T-cell (primary cell): ENCODE measurements around the gene NRF1. TPM values are rescaled to one million over a fixed set of nuclear protein-coding genes. Genes with fewer than 3 reads are reported as not detected.

Source experiments
- ATAC-seq, 4 experiments: fragments of 200-7000 bp in 3 of 4; fragments of 150-1000 bp in 1 of 4; cut with Tn5 transposase; replicated peaks in 1 of 4; 1 replicate in 3 of 4; 2 replicates in 1 of 4; pipeline ENCODE4 v1.10.0; 2021; ENCODE audit warnings: moderate library complexity in 3 of 4, mild to moderate bottlenecking in 2 of 4, moderate number of reproducible peaks in 1 of 4
- CTCF ChIA-PET, 2 donors: fragments of 300-600 bp; sonication (Branson Sonifier 250); formaldehyde crosslinking; loops; one replicate each; lab custom pipeline; 2022; ENCODE audit warnings: antibody characterized with exemption in 2 of 2; lab: Charles Lee
- POLR2A ChIA-PET, 2 donors: fragments of 300-600 bp; sonication (Branson Sonifier 250); formaldehyde crosslinking; loops; one replicate each; lab custom pipeline; 2022; ENCODE audit warnings: antibody characterized with exemption in 2 of 2; lab: Charles Lee
- DNase-seq, 35 experiments: peaks; one replicate each; pipeline versions ENCODE4 v3.0.0 to v3.0.0-alpha.2; 2013 to 2023
- H3K27ac ChIP-seq: one replicate; pipeline ENCODE4 v1.5.1; 2013; ENCODE audit warnings: low read length
- H3K27me3 ChIP-seq, 2 experiments: replicated peaks in 1 of 2; 1 replicate in 1 of 2; 2 replicates in 1 of 2; pipeline versions ENCODE4 v1.6.1 to v1.7.0; 2013; ENCODE audit warnings: low read length in 1 of 2, mixed read lengths in 1 of 2; ENCODE audit not compliant: control insufficient read depth in 2 of 2, insufficient read depth in 2 of 2; ENCODE audit errors: extremely low read depth in 1 of 2
- H3K36me3 ChIP-seq, 2 donors: 1 replicate in 1 of 2; 2 replicates in 1 of 2; pipeline versions ENCODE4 v1.6.1 to v1.7.0; 2013; ENCODE audit warnings: low read length in 1 of 2; ENCODE audit not compliant: control insufficient read depth in 2 of 2, insufficient read depth in 1 of 2; ENCODE audit errors: extremely low read depth in 1 of 2
- H3K4me1 ChIP-seq, 2 experiments: 1 replicate in 1 of 2; 2 replicates in 1 of 2; pipeline versions ENCODE4 v1.6.1 to v1.7.0; 2013; ENCODE audit warnings: low read length in 2 of 2, mixed read lengths in 1 of 2; ENCODE audit not compliant: insufficient read depth in 2 of 2, control insufficient read depth in 1 of 2; ENCODE audit errors: extremely low read depth in 1 of 2
- H3K4me3 ChIP-seq, 2 donors: 1 replicate in 1 of 2; 2 replicates in 1 of 2; pipeline versions ENCODE4 v1.5.1 to v1.7.0; 2013; ENCODE audit warnings: mild to moderate bottlenecking in 2 of 2, low read length in 1 of 2, moderate library complexity in 1 of 2; ENCODE audit not compliant: control insufficient read depth in 1 of 2; ENCODE audit errors: extremely low read depth in 1 of 2
- H3K9me3 ChIP-seq: 2 replicates; pipeline ENCODE4 v1.7.0; 2013
- H3K27ac Mint-ChIP-seq, 2 donors: one replicate each; pipeline ENCODE4 v1.8.0; 2020 to 2021; ENCODE audit warnings: mild to moderate bottlenecking in 2 of 2, mixed read lengths in 2 of 2
- H3K27me3 Mint-ChIP-seq, 2 donors: one replicate each; pipeline ENCODE4 v1.8.0; 2021 to 2022; ENCODE audit warnings: mixed read lengths in 2 of 2
- H3K36me3 Mint-ChIP-seq: one replicate; pipeline ENCODE4 v1.8.0; 2021; ENCODE audit warnings: mixed read lengths
- H3K4me1 Mint-ChIP-seq, 3 donors: one replicate each; pipeline ENCODE4 v1.8.0; 2020 to 2022; ENCODE audit warnings: mixed read lengths in 3 of 3, mild to moderate bottlenecking in 1 of 3
- H3K4me3 Mint-ChIP-seq, 3 donors: one replicate each; pipeline ENCODE4 v1.8.0; 2020 to 2022; ENCODE audit warnings: mild to moderate bottlenecking in 3 of 3, mixed read lengths in 3 of 3, moderate library complexity in 3 of 3
- H3K9me3 Mint-ChIP-seq, 3 donors: one replicate each; pipeline ENCODE4 v1.8.0; 2020 to 2022; ENCODE audit warnings: mixed read lengths in 3 of 3
- WGBS: methylation state at CpG from one replicate; pipeline ENCODE4 v1.1.5; 2013; ENCODE audit warnings: missing lambda C conversion rate; ENCODE audit not compliant: insufficient coverage; 5-methylcytosine and 5-hydroxymethylcytosine counted together
- total RNA-seq, 35 experiments: library from RNA in 6 of 35; stranded (reverse) in 6 of 35; fragments of 120-200 nt in 1 of 35; gene quantifications; one replicate each; pipeline versions ENCODE4 v1.2.1 to v1.2.4 and lab custom pipeline; 2013 to 2026

NRF1 gene
- total RNA-seq, 5 donors from 2014 or later (not counting 1 experiment from before 2014, with no cell fraction given): 31.5 to 38.0 (median 35.6) TPM

DNA sequence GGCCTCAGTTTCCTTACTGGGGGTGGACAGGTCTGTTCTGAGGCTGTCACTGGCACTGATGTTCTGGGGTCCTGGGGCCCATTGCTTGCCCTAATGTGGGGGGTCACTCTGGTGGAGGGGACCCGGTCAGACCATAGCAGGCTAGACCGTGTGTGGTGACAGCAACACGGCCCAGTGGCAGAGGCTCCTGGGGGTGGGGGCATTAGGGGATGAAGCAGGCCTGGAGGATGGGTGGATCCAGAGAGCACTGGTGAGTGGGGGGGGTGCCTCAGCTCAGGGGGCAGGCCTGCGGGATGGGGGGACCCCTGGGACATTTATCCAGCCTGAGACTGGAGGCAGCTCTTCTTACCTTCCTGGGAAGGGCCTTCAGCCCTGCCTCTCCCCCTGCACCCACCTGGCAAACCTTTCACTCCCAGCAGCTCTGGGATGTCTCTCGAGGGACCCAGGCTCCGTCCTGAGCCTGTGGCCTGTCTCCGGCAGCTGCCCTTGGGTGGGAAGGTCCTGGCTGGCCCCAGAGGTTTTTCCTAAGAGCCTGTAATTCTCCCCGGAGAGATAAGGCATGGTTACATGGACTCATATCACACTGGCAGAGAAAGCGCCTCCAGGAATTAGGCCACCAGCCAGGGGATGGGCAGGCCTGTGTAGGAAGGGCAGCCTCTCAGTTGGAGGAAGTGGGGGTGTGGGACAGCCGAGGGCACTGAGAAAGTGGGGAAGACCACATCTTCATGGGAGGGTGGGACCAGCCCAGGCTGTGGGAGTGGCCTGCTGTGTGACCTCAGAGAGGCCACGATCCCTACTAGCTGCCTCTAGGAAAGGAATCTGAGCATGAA lies 193.6 kb downstream of the NRF1 start:
- Histone ChIP-seq H3K4me3 (no peak overlapping the region), H3K4me1 (no peaks in the 10 kb centered on the region), H3K27me3 (peaks cover 0 to 10% of the 10 kb centered on the region in 2 experiments), H3K9me3 (no peaks in the 10 kb centered on the region), H3K36me3 (no peaks in the 10 kb centered on the region), H3K27ac (no peak overlapping the region)
- ATAC-seq: no peak
- ChIA-PET POLR2A (interaction anchor here in 1 of 2 donors (0.7 kb wide), 1 partner anchor 13 kb away, joined by 4 read pairs; no protein-coding TSS in a partner anchor), CTCF (no interaction called here)
- 53% methylated on average over 5 of the region's 11 CpGs for WGBS
- H3K9me3 Mint-ChIP-seq: no peaks in the 10 kb centered on the region
- DNase-seq: no peak
- H3K27me3 Mint-ChIP-seq: peaks cover 2 to 3% of the 10 kb centered on the region in 2 donors
- no peaks in the 10 kb centered on the region for H3K36me3 Mint-ChIP-seq
- H3K4me3 Mint-ChIP-seq: no peak overlapping the region
- H3K27ac Mint-ChIP-seq: no peak overlapping the region
- H3K4me1 Mint-ChIP-seq: no peaks in the 10 kb centered on the region

Other genes starting within 250 kb of the NRF1 start
- under 1 TPM; 0.39 to 0.47 (median 0.42) TPM for gene STRIP2, start 177.3 kb upstream of the NRF1 start, total RNA-seq
- 1 to 10 TPM; 1.3 to 3.6 (median 2.2) TPM for gene SMKR1, start 109.2 kb upstream of the NRF1 start, total RNA-seq